Hepatocyte (in vitro differentiated cells): ENCODE results near the gene FLRT2.

ENCODE experiments used
- CTCF ChIP-seq: fragments of 200-600 bp; sonication (generic); IDR thresholded peaks from 2 replicates; pipeline ENCODE4 v1.5.1; 2016; ENCODE audit warnings: antibody characterized with exemption, mild to moderate bottlenecking; ENCODE audit not compliant: poor library complexity
- EZH2 ChIP-seq: fragments of 200-600 bp; sonication (generic); IDR thresholded peaks from 2 replicates; pipeline ENCODE4 v1.6.1; 2016; ENCODE audit warnings: antibody characterized with exemption, mild to moderate bottlenecking, borderline replicate concordance

- no peak for TF ChIP-seq EZH2
- TF ChIP-seq CTCF, result no peak
Measured at GRCh38 chr14:85607651-85608081, 77.7 kb downstream of the FLRT2 start.
